Caco-2 (cell line): Measurements from ENCODE around the gene PTPN22. TPM values are rescaled to one million over a fixed set of nuclear protein-coding genes. Genes with fewer than 3 reads are reported as not detected.

Experiments
- BruUV-seq: library from RNA; stranded (reverse); fragments of 400-500 nt; replicated peaks from 2 replicates; lab custom pipeline; 2021; lab: Mats Ljungman, UMichigan
- CTCF ChIA-PET: fragments of 300-600 bp; sonication (Branson Sonifier 250); formaldehyde crosslinking; loops from one replicate; lab custom pipeline; 2022; ENCODE audit warnings: antibody characterized with exemption; lab: Charles Lee
- POLR2A ChIA-PET: fragments of 300-600 bp; sonication (Branson Sonifier 250); formaldehyde crosslinking; loops from one replicate; lab custom pipeline; 2022; ENCODE audit warnings: antibody characterized with exemption; lab: Charles Lee
- DNase-seq, 2 experiments: peaks; one replicate each; pipeline versions ENCODE4 v3.0.0 to v3.0.0-alpha.2; 2020 to 2022
- H3K27me3 ChIP-seq: replicated peaks from 2 replicates; pipeline ENCODE4 v1.6.0; 2011; ENCODE audit warnings: low read length; ENCODE audit not compliant: control insufficient read depth, insufficient read depth
- H3K36me3 ChIP-seq: 2 replicates; pipeline ENCODE4 v1.5.1; 2011; ENCODE audit warnings: low read length; ENCODE audit not compliant: control insufficient read depth, insufficient read depth
- H3K4me1 ChIP-seq: fragments of 250-450 bp; sonication (Bioruptor Pico); 2 replicates; pipeline ENCODE4 v1.5.1; 2020; ENCODE audit warnings: mild to moderate bottlenecking
- H3K4me3 ChIP-seq: 2 replicates; pipeline ENCODE4 v1.5.1; 2011; ENCODE audit warnings: low read depth, mild to moderate bottlenecking, control low read depth, low read length
- H3K9me3 ChIP-seq: fragments of 250-450 bp; sonication (Bioruptor Pico); 2 replicates; pipeline ENCODE4 v1.5.1; 2020; ENCODE audit warnings: mild to moderate bottlenecking, moderate library complexity
- H3K27ac Mint-ChIP-seq: one replicate; pipeline ENCODE4 v1.8.0; 2022; ENCODE audit warnings: mixed read lengths; ENCODE audit not compliant: unreplicated experiment
- H3K27me3 Mint-ChIP-seq: one replicate; pipeline ENCODE4 v1.8.0; 2022; ENCODE audit warnings: mixed read lengths; ENCODE audit not compliant: insufficient read depth, unreplicated experiment
- H3K36me3 Mint-ChIP-seq: one replicate; pipeline ENCODE4 v1.8.0; 2022; ENCODE audit warnings: mild to moderate bottlenecking, mixed read lengths; ENCODE audit not compliant: insufficient read depth, unreplicated experiment
- H3K4me1 Mint-ChIP-seq: one replicate; pipeline ENCODE4 v1.8.0; 2022; ENCODE audit warnings: low read depth, mixed read lengths; ENCODE audit not compliant: unreplicated experiment
- H3K4me3 Mint-ChIP-seq: one replicate; pipeline ENCODE4 v1.8.0; 2022; ENCODE audit warnings: mild to moderate bottlenecking, moderate library complexity, mixed read lengths; ENCODE audit not compliant: unreplicated experiment
- H3K9me3 Mint-ChIP-seq: one replicate; pipeline ENCODE4 v1.8.0; 2022; ENCODE audit warnings: mixed read lengths; ENCODE audit not compliant: unreplicated experiment
- CTCF ChIP-seq, 2 experiments: fragments of 200-600 bp in 1 of 2; IDR thresholded peaks; 1 replicate in 1 of 2; 2 replicates in 1 of 2; pipeline versions ENCODE4 v1.5.1 to v1.8.0; 2011 to 2022; ENCODE audit warnings: antibody characterized with exemption in 1 of 2, control low read depth in 1 of 2, inconsistent platforms in 1 of 2, low read depth in 1 of 2, low read length in 1 of 2, mild to moderate bottlenecking in 1 of 2, moderate library complexity in 1 of 2; ENCODE audit not compliant: insufficient read depth in 1 of 2, severe bottlenecking in 1 of 2, unreplicated experiment in 1 of 2
- intact Hi-C: fragments of 100-400 bp; cut with micrococcal nuclease; formaldehyde crosslinking; loops from one replicate; pipeline ENCODE4 v1.10.0; 2022; ENCODE audit not compliant: unreplicated experiment
- total RNA-seq: library from RNA; stranded (reverse); gene quantifications from 2 replicates; pipeline ENCODE4 v1.2.3, GENCODE V29; 2022

The PTPN22 gene
- total RNA-seq, 1 experiment from 2014 or later = not detected

DNA sequence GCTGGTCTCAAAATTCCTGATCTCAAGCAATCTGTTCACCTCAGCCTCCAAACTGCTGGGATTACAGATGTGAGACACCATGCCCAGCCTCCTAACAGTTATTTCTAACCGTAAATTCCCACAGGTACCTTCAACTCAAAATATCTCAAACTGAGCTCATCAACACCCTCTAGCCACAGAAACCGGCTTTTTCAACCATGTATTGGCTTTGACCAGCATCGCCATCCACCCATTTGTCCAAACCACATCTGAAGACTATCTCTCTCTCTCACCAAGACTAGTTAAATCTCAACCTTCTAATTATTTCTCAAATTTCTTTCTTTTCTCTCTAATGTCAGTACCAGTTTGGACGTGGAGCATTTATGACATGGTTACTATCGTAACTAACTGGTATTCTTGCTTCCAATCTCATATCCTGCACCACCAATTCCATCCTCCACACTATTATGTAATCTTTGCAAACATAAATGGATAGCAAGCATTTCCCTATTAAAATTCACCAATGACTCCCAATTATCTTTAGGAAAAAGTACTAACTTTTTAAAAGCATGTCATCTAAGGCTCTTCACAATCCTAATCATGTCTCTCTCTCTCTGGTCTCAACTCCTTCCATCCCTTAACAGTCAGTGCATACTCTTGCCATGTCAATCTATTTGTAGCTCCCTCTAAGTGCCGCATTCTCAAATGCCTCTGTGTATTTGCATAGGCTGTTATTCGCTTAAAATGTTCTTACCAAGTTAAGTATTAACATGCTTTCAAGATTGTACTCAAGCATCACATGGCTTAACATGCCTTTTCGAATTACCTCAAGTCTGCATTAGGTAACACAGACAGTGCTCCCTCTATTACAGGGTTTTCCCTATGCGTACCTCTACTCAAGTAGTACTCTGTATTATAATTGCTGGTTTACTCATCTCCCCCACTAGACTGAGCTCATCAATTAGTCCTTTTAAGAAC, 77.4 kb downstream of the PTPN22 start:
- BruUV-seq = no TSS peak
- H3K27me3 Mint-ChIP-seq = no peaks in the 10 kb centered on the region
- peak in 1 of 2 experiments; percentile 19 for DNase-seq
- H3K4me1 ChIP-seq = peaks cover 19% of the 10 kb centered on the region
- peaks cover 17% of the 10 kb centered on the region for H3K4me1 Mint-ChIP-seq
- no peak for TF ChIP-seq CTCF (IDR thresholded peaks at IDR 0.05; ENCODE audit: insufficient read depth in 1 of 2, low read depth in 1 of 2, low read length in 1 of 2, severe bottlenecking in 1 of 2, unreplicated experiment in 1 of 2)
- H3K4me3 Mint-ChIP-seq = peak overlapping the region; percentile 12
- POLR2A ChIA-PET = no interaction called here
- H3K36me3 Mint-ChIP-seq = peaks cover 26% of the 10 kb centered on the region
- H3K27ac Mint-ChIP-seq = no peak overlapping the region
- H3K27me3 ChIP-seq = no peaks in the 10 kb centered on the region
- no peaks in the 10 kb centered on the region for H3K36me3 ChIP-seq
- intact Hi-C loops = no loop called here
- CTCF ChIA-PET = interaction anchor here (0.5 to 0.8 kb wide), 2 partner anchors 18 to 34 kb away, joined by 4 read pairs; partner anchors contain the start of gene RSBN1
- no peaks in the 10 kb centered on the region for H3K9me3 ChIP-seq
- H3K9me3 Mint-ChIP-seq = no peaks in the 10 kb centered on the region
- H3K4me3 ChIP-seq = no peak overlapping the region

- intact Hi-C loops = no loop called here
- no peak overlapping the region for H3K27ac Mint-ChIP-seq
- peaks cover 17% of the 10 kb centered on the region for H3K4me1 Mint-ChIP-seq
- Histone ChIP-seq H3K9me3 (no peaks in the 10 kb centered on the region), H3K4me3 (no peak overlapping the region), H3K4me1 (peaks cover 19% of the 10 kb centered on the region), H3K27me3 (no peaks in the 10 kb centered on the region), H3K36me3 (no peaks in the 10 kb centered on the region)
- ChIA-PET CTCF (no interaction called here), POLR2A (no interaction called here)
- no peak overlapping the region for H3K4me3 Mint-ChIP-seq
- H3K9me3 Mint-ChIP-seq = no peaks in the 10 kb centered on the region
- no peak for TF ChIP-seq CTCF (IDR thresholded peaks at IDR 0.05; ENCODE audit: insufficient read depth in 1 of 2, low read depth in 1 of 2, low read length in 1 of 2, severe bottlenecking in 1 of 2, unreplicated experiment in 1 of 2)
- H3K36me3 Mint-ChIP-seq = peaks cover 26% of the 10 kb centered on the region
- no peak for DNase-seq
- H3K27me3 Mint-ChIP-seq = no peaks in the 10 kb centered on the region
- no TSS peak for BruUV-seq
Measured at GRCh38 chr1:113792986-113793385, 78.5 kb downstream of the PTPN22 start.

DNA sequence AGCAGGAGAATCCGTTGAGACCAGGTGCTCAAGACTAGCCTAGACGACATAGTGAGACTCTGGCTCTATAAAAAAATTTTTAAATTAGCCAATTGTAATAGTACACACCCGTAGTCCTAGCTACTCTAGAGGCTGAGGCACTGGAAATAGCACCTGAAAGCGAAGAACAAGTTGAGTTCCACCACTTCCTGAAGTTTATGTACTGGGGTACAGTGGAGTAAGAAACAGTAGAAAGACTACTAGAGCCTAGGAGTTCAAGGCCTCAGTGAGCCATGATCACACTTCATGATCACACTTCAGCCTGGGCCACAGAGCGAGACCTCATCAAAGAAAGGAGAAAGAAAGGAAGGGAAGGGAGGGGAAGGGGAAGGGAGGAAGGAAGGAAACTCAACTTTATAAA, 79.0 kb downstream of the PTPN22 start:
- H3K27me3 Mint-ChIP-seq = no peaks in the 10 kb centered on the region
- no peaks in the 10 kb centered on the region for H3K9me3 Mint-ChIP-seq
- no peak overlapping the region for H3K27ac Mint-ChIP-seq
- no peak for DNase-seq
- H3K4me1 Mint-ChIP-seq = peaks cover 17% of the 10 kb centered on the region
- no peak overlapping the region for H3K4me3 Mint-ChIP-seq
- CTCF ChIA-PET = no interaction called here
- Histone ChIP-seq H3K27me3 (no peaks in the 10 kb centered on the region), H3K4me3 (no peak overlapping the region), H3K9me3 (no peaks in the 10 kb centered on the region), H3K36me3 (no peaks in the 10 kb centered on the region; the same call in 1 of the 2 replicates), H3K4me1 (peaks cover 19% of the 10 kb centered on the region)
- POLR2A ChIA-PET = no interaction called here
- no TSS peak for BruUV-seq
- peaks cover 21% of the 10 kb centered on the region for H3K36me3 Mint-ChIP-seq
- no peak for TF ChIP-seq CTCF (IDR thresholded peaks at IDR 0.05; ENCODE audit: insufficient read depth in 1 of 2, low read depth in 1 of 2, low read length in 1 of 2, severe bottlenecking in 1 of 2, unreplicated experiment in 1 of 2)
- intact Hi-C loops = no loop called here
